Measurements from ENCODE around the gene ALDH1L2.

GRCh38 chr12:105064564-105065178 lies 19.6 kb downstream of the ALDH1L2 start:
- TF ChIP-seq CTCF (IDR thresholded peaks at IDR 0.05) = no peak
- no peak for TF ChIP-seq POLR2A (IDR thresholded peaks at IDR 0.05)

Data from thyroid gland (tissue), 4 donors.